ENCODE results near the gene GSN.

The GSN gene

GRCh38 chr9:121309171-121309570 lies 41.2 kb downstream of the GSN start:
- Histone ChIP-seq H3K27ac (no peak overlapping the region), H3K4me2 (no peak overlapping the region), H3K36me3 (ENCODE audit: insufficient read depth) (no peaks in the 10 kb centered on the region), H4K20me1 (ENCODE audit: insufficient read depth) (no peaks in the 10 kb centered on the region), H3K9ac (no peak overlapping the region), H2AFZ (ENCODE audit: low read depth) (no peak overlapping the region), H3K4me1 (ENCODE audit: low read depth, poor library complexity, severe bottlenecking) (no peaks in the 10 kb centered on the region), H3K4me3 (IDR thresholded peaks at IDR 0.05; ENCODE audit: insufficient read depth, low read depth, low read length) (no peak overlapping the region), H3K27me3 (ENCODE audit: insufficient read depth, low read depth) (no peaks in the 10 kb centered on the region), H3K79me2 (ENCODE audit: insufficient read depth, low read depth) (no peaks in the 10 kb centered on the region)
- no peak for TF ChIP-seq CTCF (conservative IDR thresholded peaks at IDR 0.05; ENCODE audit: low read depth, low read length)

- Histone ChIP-seq H3K4me2 (no peak overlapping the region), H3K36me3 (ENCODE audit: insufficient read depth) (no peaks in the 10 kb centered on the region), H3K79me2 (ENCODE audit: insufficient read depth, low read depth) (no peaks in the 10 kb centered on the region), H3K9ac (no peak overlapping the region), H3K4me3 (IDR thresholded peaks at IDR 0.05; ENCODE audit: insufficient read depth, low read depth, low read length) (no peak overlapping the region), H2AFZ (ENCODE audit: low read depth) (no peak overlapping the region), H3K27me3 (ENCODE audit: insufficient read depth, low read depth) (no peaks in the 10 kb centered on the region), H3K4me1 (ENCODE audit: low read depth, poor library complexity, severe bottlenecking) (no peaks in the 10 kb centered on the region), H4K20me1 (ENCODE audit: insufficient read depth) (no peaks in the 10 kb centered on the region), H3K27ac (no peak overlapping the region)
- TF ChIP-seq CTCF (conservative IDR thresholded peaks at IDR 0.05; ENCODE audit: low read depth, low read length) = no peak
These were observed 42.0 kb downstream of the GSN start for GRCh38 chr9:121309833-121310425.

GRCh38 chr9:121310571-121310970 lies 42.6 kb downstream of the GSN start:
- H3K79me2 ChIP-seq (ENCODE audit: insufficient read depth, low read depth) = no peaks in the 10 kb centered on the region
- H3K36me3 ChIP-seq (ENCODE audit: insufficient read depth) = no peaks in the 10 kb centered on the region

GRCh38 chr9:121312169-121312568 lies 44.2 kb downstream of the GSN start:
- Histone ChIP-seq H3K27me3 (ENCODE audit: insufficient read depth, low read depth) (no peaks in the 10 kb centered on the region), H3K4me1 (ENCODE audit: low read depth, poor library complexity, severe bottlenecking) (no peaks in the 10 kb centered on the region), H4K20me1 (ENCODE audit: insufficient read depth) (no peaks in the 10 kb centered on the region), H2AFZ (ENCODE audit: low read depth) (no peak overlapping the region), H3K79me2 (ENCODE audit: insufficient read depth, low read depth) (no peaks in the 10 kb centered on the region), H3K36me3 (ENCODE audit: insufficient read depth) (no peaks in the 10 kb centered on the region), H3K4me3 (IDR thresholded peaks at IDR 0.05; ENCODE audit: insufficient read depth, low read depth, low read length) (no peak overlapping the region), H3K4me2 (no peak overlapping the region), H3K9ac (no peak overlapping the region), H3K27ac (no peak overlapping the region)
- no peak for TF ChIP-seq CTCF (conservative IDR thresholded peaks at IDR 0.05; ENCODE audit: low read depth, low read length)

More at GRCh38 chr9:121310571-121310970, 42.6 kb downstream of the GSN start:
- H2AFZ ChIP-seq (ENCODE audit: low read depth) = no peak overlapping the region
- H3K27me3 ChIP-seq (ENCODE audit: insufficient read depth, low read depth) = no peaks in the 10 kb centered on the region
- no peak overlapping the region for H3K4me3 ChIP-seq (IDR thresholded peaks at IDR 0.05; ENCODE audit: insufficient read depth, low read depth, low read length)
- no peak for TF ChIP-seq CTCF (conservative IDR thresholded peaks at IDR 0.05; ENCODE audit: low read depth, low read length)
- no peak overlapping the region for H3K27ac ChIP-seq
- H3K4me2 ChIP-seq = no peak overlapping the region
- no peak overlapping the region for H3K9ac ChIP-seq
- H3K4me1 ChIP-seq (ENCODE audit: low read depth, poor library complexity, severe bottlenecking) = no peaks in the 10 kb centered on the region
- H4K20me1 ChIP-seq (ENCODE audit: insufficient read depth) = no peaks in the 10 kb centered on the region

Measured in KMS-11 (cell line).